Cardiac fibroblast (primary cell): ENCODE results near the gene EHD4.

ENCODE experiments used
- DNase-seq, 2 donors: peaks; one replicate each; pipeline versions ENCODE4 v3.0.0 to v3.0.0-alpha.2; 2010; ENCODE audit warnings: low read depth in 2 of 2
- H3K4me3 ChIP-seq, 2 donors: replicated peaks in 1 of 2; 1 replicate in 1 of 2; 2 replicates in 1 of 2; pipeline ENCODE4 v1.5.1; 2011; ENCODE audit warnings: low read depth in 2 of 2, low read length in 2 of 2, mild to moderate bottlenecking in 2 of 2, moderate library complexity in 1 of 2
- CTCF ChIP-seq: IDR thresholded peaks from one replicate; pipeline ENCODE4 v1.5.1; 2011; ENCODE audit warnings: low read depth, mild to moderate bottlenecking, low read length, inconsistent platforms

The EHD4 gene

GRCh38 chr15:42002333-42002732 lies 30.0 kb upstream of the EHD4 start:
- no peak for TF ChIP-seq CTCF
- no peak overlapping the region for H3K4me3 ChIP-seq
- no peak for DNase-seq

GRCh38 chr15:42001236-42001635 lies 28.9 kb upstream of the EHD4 start:
- TF ChIP-seq CTCF: no peak
- no peak overlapping the region for H3K4me3 ChIP-seq
- DNase-seq: no peak

- no peak for TF ChIP-seq CTCF
- H3K4me3 ChIP-seq: no peak overlapping the region
- DNase-seq: no peak
Measured at GRCh38 chr15:41999290-42000285, 27.2 kb upstream of the EHD4 start.

- no peak overlapping the region for H3K4me3 ChIP-seq
- TF ChIP-seq CTCF: no peak
- no peak for DNase-seq
Measured at GRCh38 chr15:41997845-41998244, 25.5 kb upstream of the EHD4 start.

GRCh38 chr15:41996921-41997592 lies 24.7 kb upstream of the EHD4 start:
- no peak overlapping the region for H3K4me3 ChIP-seq
- no peak for TF ChIP-seq CTCF
- no peak for DNase-seq

- H3K4me3 ChIP-seq: no peak overlapping the region
- no peak for TF ChIP-seq CTCF
- DNase-seq: no peak
Measured at GRCh38 chr15:41996376-41996775, 24.0 kb upstream of the EHD4 start.
